HepG2 (cell line): ENCODE results near the gene HAUS2. TPM values are rescaled to one million over a fixed set of nuclear protein-coding genes. Genes with fewer than 3 reads are reported as not detected.
A peak's percentile ranks its signal among the peaks of the same experiment; 100 is the strongest.

Experiments used
- ATF5 ChIP-seq: sonication (generic); formaldehyde crosslinking; IDR thresholded peaks from 2 replicates; pipeline ENCODE4 v1.4.0; 2020; ENCODE audit warnings: mild to moderate bottlenecking, low read depth, missing genetic modification reagents
- DRAP1 ChIP-seq: IDR thresholded peaks from 2 replicates; pipeline ENCODE4 v1.6.1; 2016; ENCODE audit warnings: missing genetic modification reagents, missing compliant biosample characterization
- NFKB2 ChIP-seq: sonication (generic); formaldehyde crosslinking; IDR thresholded peaks from 2 replicates; pipeline ENCODE4 v1.4.0; 2020; ENCODE audit warnings: missing genetic modification reagents, borderline replicate concordance
- PAWR ChIP-seq: sonication (generic); formaldehyde crosslinking; IDR thresholded peaks from 2 replicates; pipeline ENCODE4 v1.4.0; 2020; ENCODE audit warnings: missing genetic modification reagents, mild to moderate bottlenecking, borderline replicate concordance
- PHF21A ChIP-seq: sonication (generic); formaldehyde crosslinking; IDR thresholded peaks from 2 replicates; pipeline ENCODE4 v1.5.0; 2020; ENCODE audit warnings: mild to moderate bottlenecking, missing genetic modification reagents
- PPARG ChIP-seq: conservative IDR thresholded peaks from 2 replicates; pipeline ENCODE4 v1.6.1; 2016; ENCODE audit warnings: missing biosample characterization, missing genetic modification reagents
- SALL2 ChIP-seq: sonication (generic); formaldehyde crosslinking; IDR thresholded peaks from 2 replicates; pipeline ENCODE4 v1.8.1; 2023; ENCODE audit warnings: mild to moderate bottlenecking, missing genetic modification reagents, inconsistent platforms
- TAF1 ChIP-seq: sonication (generic); formaldehyde crosslinking; IDR thresholded peaks from 2 replicates; pipeline ENCODE4 v1.4.0; 2020; ENCODE audit warnings: missing genetic modification reagents
- TCF12 ChIP-seq, 2 experiments: fragments of 450-650 bp in 1 of 2; sonication (generic) in 1 of 2; formaldehyde crosslinking in 1 of 2; IDR thresholded peaks; 2 replicates each; pipeline versions ENCODE4 v1.6.1 to v1.8.0; 2017 to 2022; ENCODE audit warnings: antibody characterized with exemption in 1 of 2, mild to moderate bottlenecking in 1 of 2, missing genetic modification reagents in 1 of 2, moderate library complexity in 1 of 2
- TP53 ChIP-seq: sonication (generic); formaldehyde crosslinking; conservative IDR thresholded peaks from 2 replicates; pipeline ENCODE4 v1.4.0; 2020; ENCODE audit warnings: missing genetic modification reagents
- ZBTB38 ChIP-seq: sonication (generic); formaldehyde crosslinking; IDR thresholded peaks from 2 replicates; pipeline ENCODE4 v1.5.1; 2020; ENCODE audit warnings: mild to moderate bottlenecking, missing genetic modification reagents
- ZBTB7B ChIP-seq: sonication (generic); formaldehyde crosslinking; IDR thresholded peaks from 2 replicates; pipeline ENCODE4 v1.4.0; 2020; ENCODE audit warnings: missing genetic modification reagents
- ZKSCAN5 ChIP-seq: sonication (generic); formaldehyde crosslinking; IDR thresholded peaks from 2 replicates; pipeline ENCODE4 v1.5.1; 2020; ENCODE audit warnings: mild to moderate bottlenecking, missing genetic modification reagents
- ZNF282 ChIP-seq: fragments of 450-650 bp; IDR thresholded peaks from 2 replicates; pipeline ENCODE4 v1.6.1; 2018; ENCODE audit not compliant: partially characterized antibody
- ZNF484 ChIP-seq: sonication (generic); formaldehyde crosslinking; IDR thresholded peaks from 2 replicates; pipeline ENCODE4 v1.5.1; 2020; ENCODE audit warnings: mild to moderate bottlenecking, low read depth, missing genetic modification reagents, borderline replicate concordance
- ZNF496 ChIP-seq: sonication (generic); formaldehyde crosslinking; IDR thresholded peaks from 2 replicates; pipeline ENCODE4 v1.8.1; 2023; ENCODE audit warnings: mild to moderate bottlenecking, moderate library complexity, missing genetic modification reagents; ENCODE audit not compliant: insufficient replicate concordance
- ZNF567 ChIP-seq: sonication (generic); formaldehyde crosslinking; IDR thresholded peaks from 2 replicates; pipeline ENCODE4 v1.8.1; 2023; ENCODE audit warnings: mild to moderate bottlenecking, missing genetic modification reagents, borderline replicate concordance
- ZNF770 ChIP-seq: sonication (generic); formaldehyde crosslinking; IDR thresholded peaks from 2 replicates; pipeline ENCODE4 v1.5.0; 2020; ENCODE audit warnings: mild to moderate bottlenecking, missing genetic modification reagents
- ZNF772 ChIP-seq: sonication (generic); formaldehyde crosslinking; IDR thresholded peaks from 2 replicates; pipeline ENCODE4 v1.5.0; 2020; ENCODE audit warnings: mild to moderate bottlenecking, missing genetic modification reagents
- ZNF781 ChIP-seq: sonication (generic); formaldehyde crosslinking; IDR thresholded peaks from 2 replicates; pipeline ENCODE4 v1.5.1; 2020; ENCODE audit warnings: borderline replicate concordance, mild to moderate bottlenecking, missing genetic modification reagents; ENCODE audit errors: not compliant biosample characterization
- polyA plus RNA-seq, 8 experiments: library from polyadenylated mRNA; depleted of rRNA in 3 of 8; stranded (reverse) in 7 of 8; unstranded in 1 of 8; fragments of >200 nt; fragmentation: Illumina TruSeq in 4 of 8; extraction: Trizol in 4 of 8; gene quantifications; 2 replicates each; pipeline versions ENCODE4 v1.2.1 to v1.2.3, GENCODE V29; 2011 to 2016; ENCODE audit warnings: low read depth in 4 of 8, missing spikeins in 1 of 8, mixed read lengths in 1 of 8; ENCODE audit not compliant: insufficient read depth in 1 of 8
- total RNA-seq, 5 experiments: library from RNA; depleted of rRNA; stranded (reverse); fragments of >200 nt; fragmentation: Illumina TruSeq; extraction: Trizol; gene quantifications; 2 replicates each; pipeline ENCODE4 v1.2.3, GENCODE V29; 2016; ENCODE audit warnings: low read depth in 1 of 5
- TF ChIP-seq, protein P1 (sequence below): IDR thresholded peaks from 2 replicates; pipeline ENCODE4 v1.6.1; 2016; ENCODE audit warnings: mild to moderate bottlenecking
- TF ChIP-seq, protein P2 (sequence below): IDR thresholded peaks from 2 replicates; pipeline ENCODE4 v1.6.1; 2016

Gene HAUS2
- total and polyA plus RNA-seq, 2 of the 13 experiments (the other 11 are each of a cell fraction or from before 2014, with no cell fraction given) = 11.6 to 32.9 TPM

DNA sequence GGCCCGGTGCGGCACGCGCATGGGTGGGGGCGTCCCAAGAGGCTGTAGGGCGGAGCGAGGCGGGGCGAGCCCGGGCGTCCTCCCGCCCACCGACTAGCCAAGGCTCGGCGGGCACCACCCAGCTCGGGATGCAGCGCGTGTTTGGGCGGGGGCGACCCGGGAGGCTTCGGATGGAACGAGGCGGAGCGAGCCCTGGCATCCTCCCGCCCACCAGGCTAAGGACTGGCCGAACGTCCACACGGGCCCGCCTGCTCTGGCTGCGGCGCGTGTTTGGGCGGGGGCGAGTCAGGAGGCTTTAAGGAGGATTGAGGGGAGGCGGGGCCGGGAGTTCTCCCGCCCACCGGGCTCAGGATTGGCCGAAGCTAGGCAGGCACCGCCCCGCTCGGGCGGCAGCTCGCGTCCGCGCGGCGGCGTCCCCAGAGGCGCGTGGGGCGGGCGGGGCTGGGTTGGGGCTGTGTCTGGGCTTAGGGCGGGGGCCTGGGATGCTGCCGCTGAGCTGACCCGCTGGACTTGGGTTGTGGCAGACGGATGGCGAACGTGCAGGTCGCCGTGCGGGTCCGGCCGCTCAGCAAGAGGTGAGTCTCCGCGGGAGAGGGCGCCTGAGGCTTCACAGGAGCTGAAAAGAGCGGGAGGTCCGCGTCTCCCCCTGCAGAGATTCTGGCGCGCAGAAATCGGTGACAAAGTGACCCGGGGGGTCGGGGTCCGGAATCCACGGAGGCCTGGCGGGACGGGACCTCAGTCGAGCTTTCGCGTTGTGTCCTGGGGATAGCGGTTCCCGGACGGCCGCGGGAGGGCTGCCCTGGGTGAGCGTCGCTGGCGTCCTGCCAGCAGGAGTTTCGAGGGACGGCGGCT, 26.8 kb downstream of the HAUS2 start, which contains the start of gene STARD9 (continued):
- TF ChIP-seq, protein P1, sequence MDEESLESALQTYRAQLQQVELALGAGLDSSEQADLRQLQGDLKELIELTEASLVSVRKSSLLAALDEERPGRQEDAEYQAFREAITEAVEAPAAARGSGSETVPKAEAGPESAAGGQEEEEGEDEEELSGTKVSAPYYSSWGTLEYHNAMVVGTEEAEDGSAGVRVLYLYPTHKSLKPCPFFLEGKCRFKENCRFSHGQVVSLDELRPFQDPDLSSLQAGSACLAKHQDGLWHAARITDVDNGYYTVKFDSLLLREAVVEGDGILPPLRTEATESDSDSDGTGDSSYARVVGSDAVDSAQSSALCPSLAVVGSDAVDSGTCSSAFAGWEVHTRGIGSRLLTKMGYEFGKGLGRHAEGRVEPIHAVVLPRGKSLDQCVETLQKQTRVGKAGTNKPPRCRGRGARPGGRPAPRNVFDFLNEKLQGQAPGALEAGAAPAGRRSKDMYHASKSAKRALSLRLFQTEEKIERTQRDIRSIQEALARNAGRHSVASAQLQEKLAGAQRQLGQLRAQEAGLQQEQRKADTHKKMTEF (CRISPR knock-in tag) = peak; percentile 85
- TF ChIP-seq ZNF282 (no peak), ATF5 (CRISPR knock-in tag) (0 out of 2 replicates have a peak, but pooled peaks have one; percentile 24), PHF21A (peak; percentile 3; the same call in 1 of the 2 replicates), ZNF772 (CRISPR knock-in tag) (no peak), TAF1 (CRISPR knock-in tag) (peak; percentile 51; the same call in 1 of the 2 replicates), ZNF496 (CRISPR knock-in tag) (no peak), ZNF781 (CRISPR knock-in tag) (peak; percentile 13), PPARG (no peak), ZNF567 (CRISPR knock-in tag) (no peak), ZBTB38 (peak; percentile 63), PAWR (peak; percentile 74; the same call in 1 of the 2 replicates), ZBTB7B (CRISPR knock-in tag) (no peak), ZNF770 (CRISPR knock-in tag) (no peak; the same call in 1 of the 2 replicates), TCF12 (IDR thresholded peaks at IDR 0.05) (no peak), TCF12 (CRISPR knock-in tag; IDR thresholded peaks at IDR 0.05) (peak; percentile 64; the same call in 1 of the 2 replicates), ZNF484 (CRISPR knock-in tag) (no peak), ZKSCAN5 (CRISPR knock-in tag) (no peak), NFKB2 (CRISPR knock-in tag) (no peak; the same call in none of the 2 replicates), SALL2 (CRISPR knock-in tag) (no peak; the same call in 1 of the 2 replicates), TP53 (CRISPR knock-in tag) (no peak), DRAP1 (CRISPR knock-in tag) (peak; percentile 100)
- TF ChIP-seq, protein P2, sequence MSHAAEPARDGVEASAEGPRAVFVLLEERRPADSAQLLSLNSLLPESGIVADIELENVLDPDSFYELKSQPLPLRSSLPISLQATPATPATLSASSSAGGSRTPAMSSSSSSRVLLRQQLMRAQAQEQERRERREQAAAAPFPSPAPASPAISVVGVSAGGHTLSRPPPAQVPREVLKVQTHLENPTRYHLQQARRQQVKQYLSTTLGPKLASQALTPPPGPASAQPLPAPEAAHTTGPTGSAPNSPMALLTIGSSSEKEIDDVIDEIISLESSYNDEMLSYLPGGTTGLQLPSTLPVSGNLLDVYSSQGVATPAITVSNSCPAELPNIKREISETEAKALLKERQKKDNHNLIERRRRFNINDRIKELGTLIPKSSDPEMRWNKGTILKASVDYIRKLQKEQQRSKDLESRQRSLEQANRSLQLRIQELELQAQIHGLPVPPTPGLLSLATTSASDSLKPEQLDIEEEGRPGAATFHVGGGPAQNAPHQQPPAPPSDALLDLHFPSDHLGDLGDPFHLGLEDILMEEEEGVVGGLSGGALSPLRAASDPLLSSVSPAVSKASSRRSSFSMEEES (CRISPR knock-in tag) = peak; percentile 39; the same call in 1 of the 2 replicates
